Activated CD8-positive, alpha-beta memory T cell treated with anti-CD3 and anti-CD28 coated beads, Interleukin-2, amount 50 U/mL, for 24 hours (primary cell): ENCODE data around the gene LAMB3.
A peak's percentile ranks its signal among the peaks of the same experiment; 100 is the strongest.

Experiments used
- DNase-seq: peaks from one replicate; pipeline ENCODE4 v3.0.0-alpha.2; 2020; ENCODE audit errors: extremely low read depth

The LAMB3 gene

DNA sequence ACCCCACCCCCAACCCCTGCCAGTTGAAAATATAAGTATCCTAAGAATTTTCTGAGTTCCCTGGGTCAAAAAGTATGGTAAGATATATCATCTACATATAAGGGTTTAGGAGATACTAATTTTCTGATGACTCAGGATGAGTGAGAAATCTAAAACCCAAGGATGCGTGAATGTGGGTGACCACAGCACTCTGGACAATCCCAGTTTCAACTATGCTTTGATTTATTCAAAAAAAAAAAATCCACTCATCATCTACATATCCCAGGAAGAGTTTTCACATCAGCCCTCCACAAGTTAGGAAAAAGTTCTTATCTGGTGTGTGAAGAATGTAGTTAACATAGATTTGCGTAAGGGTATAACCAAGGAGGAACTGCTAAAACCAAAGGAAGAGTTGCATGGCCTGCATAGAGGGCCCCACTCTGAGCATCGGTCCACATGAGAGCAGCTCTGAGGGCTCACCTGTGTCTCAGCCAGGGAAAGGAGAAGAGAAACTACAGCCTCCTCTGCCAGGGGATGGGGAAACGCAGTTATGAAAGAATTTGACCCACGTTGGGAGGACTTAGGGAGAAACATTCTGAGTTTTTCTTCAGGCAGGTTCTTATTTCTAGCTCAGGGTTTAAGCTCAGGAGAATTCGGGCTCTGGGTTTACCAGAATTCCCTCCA lies 18.8 kb downstream of the LAMB3 start:
- DNase-seq, result no peak

GRCh38 chr1:209630383-209631225 lies 21.6 kb downstream of the LAMB3 start:
- no peak for DNase-seq

DNA sequence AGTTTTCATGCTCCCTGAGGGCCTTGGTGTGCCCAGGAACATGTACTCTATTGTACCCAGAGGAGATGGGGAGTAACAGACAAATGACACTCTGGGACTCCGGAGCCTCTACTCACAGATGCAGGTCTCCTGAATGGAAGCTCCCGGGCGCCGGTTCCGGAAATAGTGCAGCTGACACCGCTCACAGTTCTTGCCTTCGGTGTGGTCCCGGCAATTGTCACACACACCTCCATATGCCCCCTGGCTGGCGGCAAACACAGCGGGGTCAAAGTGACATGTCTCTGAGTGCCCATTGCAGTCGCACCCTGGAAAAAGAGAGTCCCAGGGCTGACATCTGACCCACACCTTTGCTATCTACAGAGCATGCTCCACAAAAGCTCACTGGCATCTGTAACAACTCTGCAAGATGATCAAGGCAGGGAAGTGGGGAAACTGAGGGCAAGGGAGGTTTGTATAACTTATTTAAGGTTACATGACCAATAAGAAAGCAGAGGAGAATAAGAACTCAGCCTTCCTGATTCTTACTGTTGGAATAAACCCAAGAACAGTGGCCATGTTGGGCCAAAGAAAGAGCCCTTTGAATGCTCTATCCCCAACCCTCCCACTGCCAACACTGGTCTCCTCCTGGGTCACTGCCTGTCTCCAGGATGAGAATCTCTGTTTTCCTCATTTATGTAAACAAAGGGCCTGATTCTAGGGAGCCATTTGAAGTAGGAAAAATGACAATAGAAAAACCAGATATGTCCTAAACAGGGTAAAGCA lies 22.4 kb downstream of the LAMB3 start:
- DNase-seq, result no peak

- no peak for DNase-seq
These were observed 23.5 kb downstream of the LAMB3 start for GRCh38 chr1:209628618-209629299.

GRCh38 chr1:209627732-209628196 lies 24.5 kb downstream of the LAMB3 start:
- peak; percentile 51 for DNase-seq

- no peak for DNase-seq
These were observed 25.0 kb downstream of the LAMB3 start for GRCh38 chr1:209627027-209627731.

- no peak for DNase-seq
These were observed 25.7 kb downstream of the LAMB3 start for GRCh38 chr1:209626346-209627026.

- no peak for DNase-seq
These were observed 26.4 kb downstream of the LAMB3 start for GRCh38 chr1:209625791-209626285.

DNA sequence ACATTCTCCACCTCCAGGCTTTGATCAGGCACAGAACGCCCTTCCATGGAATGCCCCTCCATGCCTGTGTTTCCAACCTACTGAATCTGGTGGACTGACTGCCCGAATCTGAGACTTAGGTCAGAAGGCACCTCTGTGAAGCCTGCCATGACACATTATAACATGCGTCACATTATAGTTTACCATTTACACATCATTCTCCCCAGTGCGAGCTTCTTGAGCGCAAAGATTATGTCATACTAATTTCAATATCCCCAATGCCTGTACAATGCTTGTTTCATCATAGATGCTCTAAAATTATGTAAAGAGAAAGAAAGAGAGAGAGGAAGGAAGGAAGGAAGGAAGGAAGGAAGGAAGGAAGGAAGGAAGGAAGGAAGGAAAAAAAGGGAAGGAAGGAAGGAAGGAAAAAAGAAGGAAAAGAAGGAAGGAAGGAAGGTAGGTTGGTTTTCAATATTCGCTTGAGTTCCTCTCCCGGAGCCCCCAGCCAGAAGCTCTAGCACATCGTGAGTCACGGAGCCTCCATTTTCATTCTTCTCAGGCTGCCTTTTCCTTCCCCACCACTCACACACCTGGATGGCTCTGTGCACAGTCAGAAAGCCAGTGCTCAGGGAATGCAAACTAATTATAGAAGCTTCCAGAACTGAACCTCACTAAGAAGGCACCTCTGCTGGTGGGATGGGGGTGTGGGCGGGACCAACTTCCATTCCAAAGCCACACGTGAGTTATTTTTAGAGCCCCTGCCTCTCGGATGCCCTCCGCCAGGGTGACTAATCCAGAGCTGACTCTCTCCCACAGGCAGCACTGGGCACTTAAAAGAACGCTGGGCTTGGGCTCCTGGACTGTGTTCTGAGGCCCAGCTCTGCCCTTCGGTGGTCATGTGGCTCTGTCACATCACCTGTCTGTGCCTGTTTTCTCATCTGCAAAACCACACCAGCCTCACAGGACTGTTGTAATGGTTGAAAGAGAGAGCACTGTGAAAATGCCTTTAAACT lies 27.4 kb downstream of the LAMB3 start:
- DNase-seq, result no peak

DNA sequence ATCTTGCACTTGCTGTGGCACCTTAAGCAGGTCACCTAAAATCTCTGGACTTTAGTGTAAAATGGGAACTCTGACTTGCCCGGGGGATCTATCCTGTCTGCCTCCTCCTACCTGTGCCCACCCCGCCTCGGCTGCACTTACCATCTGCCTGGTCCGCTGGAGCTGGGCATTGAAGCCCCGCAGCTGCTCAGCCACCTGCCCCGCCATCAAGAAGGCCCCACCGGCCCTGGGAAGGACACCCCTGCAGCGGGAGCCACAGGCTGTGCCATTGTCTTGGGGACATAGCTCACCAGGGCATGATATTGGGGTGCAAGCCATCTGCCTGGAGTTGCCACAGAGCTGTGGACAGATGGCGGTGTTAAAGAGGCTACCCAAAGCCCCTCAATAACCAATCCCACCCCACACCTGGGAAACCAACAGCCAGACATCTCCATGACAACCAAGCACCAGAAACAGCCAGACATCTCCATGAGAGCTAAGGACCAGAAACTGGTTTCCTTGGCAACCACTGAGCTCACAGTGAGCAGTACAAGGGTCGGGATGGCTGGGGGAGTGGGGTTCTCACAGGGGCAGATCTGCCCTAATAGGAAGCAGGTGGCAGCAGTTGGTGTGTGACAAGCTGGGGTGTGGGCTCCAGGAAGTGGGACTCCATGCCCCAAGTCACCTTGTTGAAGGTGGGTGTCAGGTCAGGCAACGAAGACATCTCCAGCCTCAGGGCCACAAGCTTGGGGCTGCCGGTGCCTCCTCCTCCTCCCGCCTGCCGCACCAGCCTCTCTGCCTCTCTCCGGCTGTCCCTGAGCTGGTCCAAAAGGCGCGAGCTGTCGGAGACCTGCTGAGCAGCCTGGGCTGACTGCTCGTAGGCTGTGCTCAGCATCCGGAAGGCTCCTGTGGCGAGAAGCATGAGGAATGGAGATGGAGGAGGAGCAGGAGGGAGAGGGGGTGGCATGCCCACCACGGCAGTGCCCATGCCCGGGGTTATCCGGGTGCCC lies 29.1 kb downstream of the LAMB3 start:
- DNase-seq, result no peak

- no peak for DNase-seq
These were observed 30.2 kb downstream of the LAMB3 start for GRCh38 chr1:209621741-209622655.

GRCh38 chr1:209621286-209621685 lies 30.9 kb downstream of the LAMB3 start:
- no peak for DNase-seq

DNA sequence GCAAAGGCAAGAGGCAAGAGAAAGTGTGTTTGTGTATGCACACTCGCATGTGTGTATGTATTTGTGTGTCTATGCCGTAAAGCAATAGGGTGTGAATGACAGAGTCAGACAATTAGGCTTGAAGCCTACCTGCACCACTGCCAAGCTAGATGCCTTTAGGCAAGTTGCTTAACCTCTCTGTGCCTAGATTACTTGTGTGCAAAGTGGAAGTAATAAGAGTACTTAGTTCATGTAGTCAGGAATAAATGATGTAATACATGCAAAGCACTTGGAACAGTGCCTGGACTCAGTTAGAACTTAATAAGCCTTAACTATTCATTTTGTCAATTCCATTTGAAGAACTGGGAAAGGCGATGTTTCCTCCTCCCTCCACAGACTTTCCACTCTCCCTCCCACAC lies 31.7 kb downstream of the LAMB3 start:
- no peak for DNase-seq

DNA sequence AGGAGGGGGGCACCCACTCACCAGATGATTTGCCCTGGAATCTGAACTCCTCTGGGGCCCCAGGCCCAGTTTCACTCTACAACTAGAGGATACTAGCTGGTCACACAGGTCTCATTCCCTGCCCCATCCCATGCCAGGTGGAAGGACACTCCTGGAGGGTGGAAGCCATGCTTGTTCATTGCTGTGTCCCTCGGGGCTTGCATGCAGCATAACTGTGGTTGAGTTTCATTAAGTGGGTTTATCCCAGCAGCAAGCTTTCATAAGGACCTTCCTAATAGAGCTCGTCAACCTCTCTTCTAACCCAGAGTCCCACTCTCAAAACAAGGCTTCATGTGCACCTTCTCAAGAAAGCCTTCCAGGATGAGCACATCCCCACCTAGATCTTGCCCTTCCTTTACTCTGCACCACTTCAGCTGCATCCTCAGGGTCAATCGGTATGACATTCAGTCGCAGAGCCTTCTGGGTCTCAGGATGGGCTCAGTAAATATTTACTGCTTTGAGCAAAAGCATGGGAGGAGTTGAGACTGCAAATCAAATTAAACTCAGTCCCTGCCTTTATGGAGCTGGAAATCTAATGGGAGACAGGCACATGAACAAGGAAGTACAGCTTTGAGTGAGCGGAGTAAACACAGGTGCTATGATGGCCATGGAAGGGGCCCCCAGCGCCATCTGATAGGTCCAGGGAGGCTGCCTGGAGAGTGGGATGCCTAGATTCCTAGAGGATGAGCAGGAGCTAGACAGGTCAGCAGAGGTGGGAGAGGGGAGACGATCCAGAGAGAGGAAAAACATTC lies 32.3 kb downstream of the LAMB3 start:
- no peak for DNase-seq

- no peak for DNase-seq
These were observed 33.3 kb downstream of the LAMB3 start for GRCh38 chr1:209618756-209619420.
